ENCODE measurements around the gene PPIB.
"Not testable (repeated sequence)": the region's sequence is repeated elsewhere in the genome, so short reads cannot be mapped to it uniquely, and the experiment has no call there.

PPIB gene

GRCh38 chr15:64141798-64142512 is 20.9 kb downstream of the PPIB start:
- no peak for DNase-seq (ENCODE audit: low read depth, low spot score)

DNA sequence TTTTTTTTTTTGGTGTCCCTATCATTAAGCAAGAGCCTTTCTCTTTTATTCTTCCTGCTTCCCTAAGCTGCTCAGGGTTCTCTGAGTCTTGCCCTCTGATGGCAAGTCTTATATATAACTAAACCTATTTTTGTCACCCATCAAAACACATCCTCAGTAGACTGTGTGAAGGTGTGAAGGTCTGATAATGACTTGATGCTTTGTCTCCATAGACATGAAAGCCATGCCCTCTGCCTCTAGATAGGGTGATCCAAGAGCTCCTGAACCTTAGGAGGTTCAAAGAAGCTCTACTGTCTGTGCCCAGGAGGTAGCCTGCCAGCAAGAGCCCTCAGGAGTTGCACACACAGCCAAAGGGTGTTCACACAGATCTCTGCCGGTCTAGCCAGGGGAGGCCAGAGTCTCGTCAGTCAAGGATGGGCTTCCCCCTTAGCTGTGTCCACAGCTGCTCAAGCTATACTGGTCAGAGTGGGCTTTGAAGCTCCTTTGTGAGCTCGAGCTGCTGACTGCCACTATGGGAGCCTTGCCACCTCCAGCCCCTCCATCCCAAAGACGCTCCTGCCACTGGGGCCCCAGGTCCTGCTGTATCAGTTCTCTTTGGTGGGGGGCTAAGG is 24.4 kb downstream of the PPIB start:
- no peak for DNase-seq (ENCODE audit: low read depth, low spot score)

GRCh38 chr15:64137226-64137833 is 25.5 kb downstream of the PPIB start:
- DNase-seq (ENCODE audit: low read depth, low spot score): no peak

GRCh38 chr15:64136347-64136746 is 26.5 kb downstream of the PPIB start:
- DNase-seq (ENCODE audit: low read depth, low spot score): no peak

DNA sequence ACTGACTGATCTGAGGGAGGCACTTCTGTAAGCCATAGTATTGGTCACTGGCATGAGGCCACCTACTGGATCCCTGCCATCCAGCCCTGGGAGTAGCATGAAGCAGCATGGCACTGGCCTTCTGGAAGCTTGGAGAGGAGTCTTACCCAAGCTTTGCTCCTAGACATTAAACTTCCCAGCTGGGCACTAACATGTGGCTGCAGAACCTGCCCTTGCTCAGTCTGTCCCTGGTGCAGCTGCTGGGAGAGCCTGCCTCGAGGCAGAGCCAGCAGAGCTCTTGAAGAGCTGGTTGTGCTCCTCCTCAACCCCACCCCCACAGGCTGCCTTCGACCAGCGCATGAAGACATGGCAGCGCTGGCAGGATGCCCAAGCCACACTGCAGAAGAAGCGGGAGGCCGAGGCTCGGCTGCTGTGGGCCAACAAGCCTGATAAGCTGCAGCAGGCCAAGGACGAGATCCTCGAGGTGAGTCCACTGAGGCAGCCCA is 28.4 kb downstream of the PPIB start:
- DNase-seq (ENCODE audit: low read depth, low spot score): no peak

DNA sequence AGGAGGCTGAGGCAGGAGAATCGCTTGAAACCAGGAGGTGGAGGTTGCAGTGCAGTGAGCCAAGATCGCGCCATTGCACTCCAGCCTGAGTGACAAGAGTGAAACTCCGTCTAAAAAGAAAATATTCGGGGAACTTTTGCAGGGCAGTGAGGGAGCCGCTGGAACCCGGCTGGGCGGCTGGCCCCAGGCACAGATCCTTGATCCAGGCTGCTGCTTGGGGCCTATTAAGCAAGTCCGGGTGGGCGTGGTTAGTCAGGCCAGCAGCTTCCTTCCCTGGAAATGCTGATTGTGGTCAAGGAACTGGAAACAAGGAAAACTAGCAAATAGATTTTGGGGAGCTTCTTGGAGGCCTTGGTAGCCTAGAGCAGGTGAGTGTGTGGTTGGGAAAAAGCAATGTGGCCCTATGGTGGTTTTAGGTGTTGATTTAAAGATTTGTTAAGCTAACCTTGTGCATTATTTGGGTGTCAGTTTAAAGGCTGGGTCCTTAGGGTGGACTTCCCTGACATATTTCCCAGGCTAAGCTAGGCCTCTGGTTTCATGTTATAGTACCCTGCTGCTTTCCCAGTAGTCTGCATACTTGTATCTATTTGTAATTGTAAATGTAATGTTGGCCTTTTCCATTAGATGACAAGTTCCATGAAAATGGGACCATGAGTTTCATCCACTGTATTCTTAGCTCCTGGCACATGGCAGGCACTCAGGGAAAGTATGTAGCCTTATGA is 29.0 kb downstream of the PPIB start:
- DNase-seq (ENCODE audit: low read depth, low spot score): no peak

DNA sequence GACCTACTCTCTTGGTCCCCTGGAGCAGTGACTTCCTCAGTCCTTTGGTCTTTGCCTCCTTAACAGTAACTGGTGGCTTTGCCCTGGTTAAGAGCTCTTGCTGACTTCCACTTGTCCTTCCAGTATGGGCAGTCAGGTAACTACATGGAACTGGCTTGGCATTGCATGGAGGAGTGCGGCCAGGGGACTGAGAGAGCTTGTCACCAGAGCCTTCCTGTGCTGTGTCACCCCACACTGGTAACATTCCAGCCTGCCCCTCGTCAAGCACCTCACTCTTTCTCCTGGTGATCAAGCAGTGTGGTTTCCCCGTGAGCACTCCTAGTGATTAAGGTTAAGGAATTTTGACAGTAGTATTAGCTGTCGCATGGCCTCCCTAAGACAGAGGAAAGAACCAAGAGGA is 30.6 kb downstream of the PPIB start:
- DNase-seq (ENCODE audit: low read depth, low spot score): no peak

DNA sequence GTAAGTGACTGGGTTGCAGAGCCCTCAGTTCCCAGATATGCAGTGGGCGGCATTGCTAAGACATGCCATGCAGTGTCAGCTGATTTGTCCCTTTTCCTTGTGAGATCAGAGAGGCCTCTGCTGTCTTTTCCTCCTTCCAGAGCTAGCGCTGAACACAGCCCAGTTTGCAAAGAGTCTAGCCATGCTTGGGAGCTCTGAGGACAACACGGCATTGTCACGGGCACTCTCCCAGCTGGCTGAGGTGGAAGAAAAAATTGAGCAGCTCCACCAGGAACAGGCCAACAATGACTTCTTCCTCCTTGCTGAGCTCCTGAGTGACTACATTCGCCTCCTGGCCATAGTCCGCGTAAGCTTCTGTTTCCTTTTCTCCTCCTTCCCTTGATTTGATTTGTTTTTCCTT is 31.3 kb downstream of the PPIB start:
- DNase-seq (ENCODE audit: low read depth, low spot score): no peak

DNA sequence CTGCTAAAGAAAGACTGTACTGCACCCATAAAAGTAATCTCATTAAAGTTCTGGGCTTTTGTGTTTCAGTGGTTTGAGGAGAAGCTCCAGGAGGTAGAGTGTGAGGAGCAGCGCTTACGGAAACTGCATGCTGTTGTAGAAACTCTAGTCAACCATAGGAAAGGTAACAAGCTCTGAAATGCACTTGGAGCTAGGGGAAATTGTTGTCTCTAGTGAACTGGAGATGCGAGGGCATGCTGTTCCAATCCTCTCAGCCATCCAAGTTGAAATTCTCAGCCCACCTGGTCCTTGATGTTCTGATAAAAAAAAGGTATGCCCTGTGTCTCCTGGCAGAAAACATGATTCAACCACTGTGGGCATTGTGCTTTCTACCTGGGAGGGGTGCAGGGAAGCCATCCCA is 32.7 kb downstream of the PPIB start:
- no peak for DNase-seq (ENCODE audit: low read depth, low spot score)

DNA sequence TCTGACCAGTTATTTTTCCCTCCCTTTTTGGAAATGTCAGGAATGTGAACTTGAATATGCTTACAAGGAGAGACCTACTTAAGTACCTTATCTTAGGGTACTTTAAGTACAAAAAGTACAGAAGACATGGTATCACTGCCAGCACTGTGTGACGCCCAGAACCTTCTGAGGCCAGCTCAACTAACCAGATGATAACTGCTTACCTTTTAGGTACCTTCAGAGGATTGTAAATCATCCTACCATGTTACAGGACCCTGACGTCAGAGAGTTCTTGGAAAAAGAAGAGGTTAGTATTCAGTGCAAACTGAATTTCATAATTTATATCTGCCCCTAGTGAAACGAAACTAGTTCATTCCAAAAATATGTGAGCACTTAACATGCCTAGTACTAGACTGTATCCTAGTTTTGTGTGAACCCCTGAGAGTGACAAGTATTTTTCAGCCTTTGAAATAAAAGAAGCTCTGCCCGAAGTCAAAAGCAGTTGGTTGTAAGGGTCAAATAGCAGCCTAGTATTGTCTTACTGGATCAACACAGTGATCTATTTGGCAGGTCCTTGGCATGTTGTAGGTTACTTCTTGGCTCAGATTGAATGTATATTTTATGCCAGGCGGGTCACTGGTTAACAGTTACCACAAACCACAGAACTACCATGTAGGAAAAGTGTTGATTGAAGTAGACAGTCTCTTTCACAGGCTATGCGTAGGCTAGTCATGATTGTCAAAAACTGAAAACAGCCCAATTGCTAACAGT is 35.1 kb downstream of the PPIB start:
- no peak for DNase-seq (ENCODE audit: low read depth, low spot score)

- DNase-seq (ENCODE audit: low read depth, low spot score): no peak
Observed at GRCh38 chr15:64125978-64126377, 36.8 kb downstream of the PPIB start.

DNA sequence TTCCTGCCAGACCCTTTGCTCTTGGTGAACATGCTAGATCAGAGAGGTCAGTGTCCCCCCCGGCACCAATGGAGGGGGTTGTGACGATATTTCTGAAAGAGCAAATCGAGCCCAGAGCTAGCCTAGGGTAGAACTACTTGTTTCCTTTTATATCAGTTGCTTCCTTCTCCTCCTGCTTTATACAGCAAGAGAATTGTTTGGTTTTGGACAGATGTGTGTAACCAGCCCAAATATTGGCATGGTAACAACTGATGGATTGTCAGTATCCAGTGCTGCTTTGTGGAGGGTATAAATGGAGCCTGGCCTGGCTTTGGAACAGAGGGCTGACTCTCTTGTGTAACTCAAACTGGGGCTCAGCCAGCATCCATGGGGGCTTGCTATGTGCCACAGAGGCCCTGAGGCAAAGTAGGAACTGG is 39.9 kb downstream of the PPIB start:
- DNase-seq (ENCODE audit: low read depth, low spot score): no peak

- no peak for DNase-seq (ENCODE audit: low read depth, low spot score)
Observed at GRCh38 chr15:64122444-64122843, 40.4 kb downstream of the PPIB start.

GRCh38 chr15:64121614-64122013 is 41.2 kb downstream of the PPIB start:
- no peak for DNase-seq (ENCODE audit: low read depth, low spot score)

GRCh38 chr15:64120322-64120721 is 42.5 kb downstream of the PPIB start:
- not testable (repeated sequence) for DNase-seq (ENCODE audit: low read depth, low spot score)

DNA sequence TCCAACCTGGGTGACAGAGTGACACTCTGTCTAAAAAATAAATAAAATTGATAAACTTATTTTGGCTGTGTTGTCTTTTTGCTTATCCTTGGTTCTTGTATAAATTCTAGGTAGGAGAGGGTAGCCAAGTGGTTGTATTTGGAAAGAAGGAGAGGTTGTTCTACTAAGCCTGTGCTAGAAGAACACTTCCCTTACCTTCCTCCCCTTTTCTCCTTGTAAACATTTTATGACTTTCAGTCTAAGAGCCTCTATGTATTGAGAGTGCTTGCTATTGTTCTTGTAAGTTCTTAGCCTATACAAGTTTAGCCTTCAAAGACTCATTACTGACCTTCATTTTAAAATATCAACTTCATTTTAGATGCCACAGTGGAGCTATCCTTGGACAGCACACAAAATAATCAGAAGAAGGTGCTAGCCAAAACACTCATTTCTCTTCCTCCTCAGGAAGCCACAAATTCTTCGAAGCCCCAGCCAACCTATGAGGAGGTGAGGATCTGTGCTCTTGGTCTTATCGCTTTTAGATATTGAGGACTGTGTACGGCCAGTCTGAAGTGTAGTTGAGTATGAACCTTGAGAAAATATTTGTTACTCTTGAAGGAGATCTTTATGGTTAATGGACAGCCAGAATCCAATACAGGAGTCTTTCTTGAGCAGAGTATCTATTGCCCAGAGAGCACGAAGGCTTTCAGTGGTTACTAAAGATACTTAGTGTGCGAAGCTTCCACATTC is 44.9 kb downstream of the PPIB start:
- no peak for DNase-seq (ENCODE audit: low read depth, low spot score)

- DNase-seq (ENCODE audit: low read depth, low spot score): no peak
Observed at GRCh38 chr15:64112904-64113303, 49.9 kb downstream of the PPIB start.

DNA sequence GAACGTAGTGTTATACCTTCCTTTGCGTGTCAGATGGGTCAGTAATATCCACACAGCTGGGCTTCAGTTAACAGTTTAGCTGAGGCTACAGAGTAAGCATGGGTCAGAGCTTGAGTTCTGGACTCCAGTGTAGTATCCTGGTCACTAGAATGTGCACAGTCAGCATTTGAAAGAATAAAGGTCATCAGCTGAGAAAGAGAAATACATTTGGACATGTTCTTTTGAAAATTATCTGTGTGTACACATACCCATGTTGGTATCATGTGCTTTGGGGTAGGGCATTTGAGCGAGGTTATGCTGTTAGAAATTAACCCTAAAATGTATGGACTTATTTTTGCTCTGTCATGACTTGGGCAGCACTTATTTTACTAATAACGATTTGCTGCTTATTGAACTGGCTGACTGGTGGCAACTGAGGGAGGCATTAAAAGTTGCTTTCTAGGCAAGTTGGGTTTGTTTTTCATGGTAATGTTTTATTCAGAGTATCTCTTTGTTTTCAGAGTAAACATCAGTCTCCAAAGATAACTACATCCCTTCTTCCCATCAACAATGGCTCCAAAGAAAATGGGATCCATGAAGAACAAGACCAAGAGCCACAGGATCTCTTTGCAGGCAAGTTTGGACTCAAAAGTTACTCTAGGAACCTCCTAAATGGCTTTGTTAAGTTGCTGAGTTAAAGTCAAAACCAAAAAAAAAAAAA is 50.6 kb downstream of the PPIB start:
- DNase-seq (ENCODE audit: low read depth, low spot score): no peak

DNA sequence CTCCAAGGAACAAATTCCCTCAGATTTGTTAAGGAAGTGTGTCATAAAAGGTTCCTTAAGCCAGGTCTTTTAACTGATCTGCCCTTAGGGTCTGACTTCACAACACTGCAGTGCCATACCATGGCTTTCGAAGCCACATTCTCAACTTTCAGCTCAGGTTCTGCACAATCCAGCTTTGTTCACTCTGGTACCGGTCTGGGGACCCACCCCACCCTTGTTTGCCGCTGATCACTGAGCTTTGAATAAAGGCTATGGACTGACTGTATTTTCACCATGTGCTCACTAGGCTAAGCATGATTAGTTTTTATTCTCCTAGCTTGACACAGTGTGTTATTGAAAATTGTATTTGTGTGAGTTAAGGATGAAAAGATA is 51.2 kb downstream of the PPIB start:
- no peak for DNase-seq (ENCODE audit: low read depth, low spot score)

DNA sequence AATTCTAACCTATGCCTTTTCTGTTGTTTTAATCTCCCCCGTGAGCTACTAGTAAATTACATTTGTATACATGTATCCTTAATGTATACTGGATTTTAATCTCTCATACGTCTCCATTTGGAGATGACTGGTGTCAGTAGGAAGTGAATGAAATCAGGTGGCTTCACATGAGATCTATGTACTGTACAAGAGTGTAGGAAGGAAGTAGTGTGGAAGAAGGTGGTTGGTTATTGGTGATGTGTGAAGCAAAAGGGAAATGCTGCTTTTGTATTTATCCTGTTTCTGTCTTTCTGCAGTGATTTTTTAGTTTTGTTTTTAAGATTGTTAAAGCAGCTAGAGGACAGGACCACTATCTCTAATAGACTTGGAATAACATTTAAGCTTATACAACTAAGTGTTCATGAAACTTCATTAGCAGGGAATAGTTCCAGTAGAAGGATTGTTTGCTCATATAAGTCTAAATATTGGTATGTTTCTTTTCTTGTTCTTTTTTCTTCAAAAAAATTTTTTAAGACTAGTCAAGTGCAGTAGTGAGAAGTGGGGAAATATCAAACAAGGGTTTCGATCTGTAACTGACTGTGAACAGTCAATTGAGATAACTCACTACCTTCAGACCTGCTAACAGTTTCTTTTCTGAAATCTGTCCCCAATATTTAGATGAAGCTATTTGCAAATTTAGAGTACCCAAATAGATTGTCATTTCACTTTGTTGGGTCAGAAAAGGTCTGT is 51.7 kb downstream of the PPIB start:
- DNase-seq (ENCODE audit: low read depth, low spot score): no peak
